Retinal pigment epithelial cell (primary cell): ENCODE results near the gene WHAMM.

Source experiments
- DNase-seq: peaks from one replicate; pipeline ENCODE4 v3.0.0-alpha.2; 2010; ENCODE audit warnings: low read depth
- H3K4me3 ChIP-seq: 2 replicates; pipeline ENCODE4 v1.5.1; 2011; ENCODE audit warnings: mild to moderate bottlenecking, low read length, control low read depth, moderate library complexity
- CTCF ChIP-seq: conservative IDR thresholded peaks from 2 replicates; pipeline ENCODE4 v1.5.1; 2011; ENCODE audit warnings: low read depth, low read length, control low read depth, inconsistent platforms

WHAMM gene

GRCh38 chr15:82839136-82839535, 29.7 kb downstream of the WHAMM start:
- H3K4me3 ChIP-seq, result no peak overlapping the region
- no peak for TF ChIP-seq CTCF
- DNase-seq, result no peak

GRCh38 chr15:82840166-82840565, 30.7 kb downstream of the WHAMM start:
- no peak for DNase-seq
- TF ChIP-seq CTCF, result no peak
- H3K4me3 ChIP-seq, result no peak overlapping the region

- TF ChIP-seq CTCF, result no peak
- DNase-seq, result no peak
- no peak overlapping the region for H3K4me3 ChIP-seq
Measured at GRCh38 chr15:82843566-82843965, 34.1 kb downstream of the WHAMM start.

GRCh38 chr15:82845686-82846085, 36.3 kb downstream of the WHAMM start:
- no peak for DNase-seq
- no peak overlapping the region for H3K4me3 ChIP-seq
- no peak for TF ChIP-seq CTCF

GRCh38 chr15:82846621-82847020, 37.2 kb downstream of the WHAMM start:
- no peak for TF ChIP-seq CTCF
- H3K4me3 ChIP-seq, result no peak overlapping the region
- no peak for DNase-seq

- no peak for DNase-seq
- no peak for TF ChIP-seq CTCF
- H3K4me3 ChIP-seq, result no peak overlapping the region
Measured at GRCh38 chr15:82847703-82848102, 38.3 kb downstream of the WHAMM start.

- DNase-seq, result no peak
- no peak for TF ChIP-seq CTCF
- no peak overlapping the region for H3K4me3 ChIP-seq
Measured at GRCh38 chr15:82848241-82848993, 39.0 kb downstream of the WHAMM start.
